ENCODE results near the gene DEFB110.

DEFB110 gene

GRCh38 chr6:50025258-50025657, 3.5 kb upstream of the DEFB110 start:
- Histone ChIP-seq H3K27ac (replicated peaks; ENCODE audit: low read length) (no peak overlapping the region), H3K4ac (ENCODE audit: low read length) (no peak overlapping the region), H3K27me3 (ENCODE audit: control insufficient read depth in 3 of 3, insufficient read depth in 3 of 3, low read depth in 1 of 3, low read length in 3 of 3) (no peaks in the 10 kb centered on the region), H4K8ac (ENCODE audit: low read depth, low read length) (no peak overlapping the region), H2BK15ac (ENCODE audit: low read length) (no peak overlapping the region), H3K9me3 (replicated peaks in 1 of 2; ENCODE audit: control insufficient read depth in 2 of 2, insufficient read depth in 1 of 2, low read depth in 1 of 2, low read length in 2 of 2) (no peaks in the 10 kb centered on the region), H3K23ac (ENCODE audit: low read depth, low read length, poor library complexity) (no peak overlapping the region), H2AK5ac (ENCODE audit: low read depth, low read length) (no peak overlapping the region), H3K9ac (ENCODE audit: low read depth, low read length, poor library complexity) (no peak overlapping the region), H3K14ac (ENCODE audit: low read length) (no peak overlapping the region), H2BK5ac (ENCODE audit: low read length) (no peak overlapping the region), H3K4me1 (ENCODE audit: control insufficient read depth in 2 of 2, insufficient read depth in 1 of 2, low read depth in 1 of 2, low read length in 2 of 2) (no peaks in the 10 kb centered on the region), H3K36me3 (replicated peaks in 1 of 2; ENCODE audit: control insufficient read depth in 2 of 2, insufficient read depth in 2 of 2, low read length in 2 of 2) (no peaks in the 10 kb centered on the region), H2BK120ac (ENCODE audit: low read depth, low read length) (no peak overlapping the region), H2BK12ac (ENCODE audit: low read length) (no peak overlapping the region), H2AFZ (ENCODE audit: low read length) (no peak overlapping the region), H3K4me3 (ENCODE audit: low read length in 2 of 2) (no peak overlapping the region), H4K91ac (ENCODE audit: low read depth, low read length, poor library complexity) (no peak overlapping the region), H3K18ac (ENCODE audit: low read length) (no peak overlapping the region), H3K4me2 (ENCODE audit: insufficient read depth, low read length, poor library complexity, severe bottlenecking) (no peak overlapping the region), H3K79me1 (ENCODE audit: low read depth, low read length) (no peaks in the 10 kb centered on the region)
- no CpG with 5 or more reads among the region's 4 CpGs for WGBS, 2 donors (ENCODE audit: extremely low coverage in 2 of 2, insufficient read length in 2 of 2, insufficient replicate concordance in 1 of 2)
- DNase-seq (ENCODE audit: low spot score): no peak

GRCh38 chr6:50007819-50008218, 14.0 kb downstream of the DEFB110 start:
- no peak overlapping the region for H2BK12ac ChIP-seq (ENCODE audit: low read length)
- no peak overlapping the region for H2BK120ac ChIP-seq (ENCODE audit: low read depth, low read length)
- H3K4me3 ChIP-seq (ENCODE audit: low read length in 2 of 2): no peak overlapping the region
- H2BK15ac ChIP-seq (ENCODE audit: low read length): no peak overlapping the region
- no peak overlapping the region for H3K18ac ChIP-seq (ENCODE audit: low read length)
- no peak overlapping the region for H2BK5ac ChIP-seq (ENCODE audit: low read length)
- H3K36me3 ChIP-seq (replicated peaks in 1 of 2; ENCODE audit: control insufficient read depth in 2 of 2, insufficient read depth in 2 of 2, low read length in 2 of 2): no peaks in the 10 kb centered on the region
- H3K4ac ChIP-seq (ENCODE audit: low read length): no peak overlapping the region
- no peak for DNase-seq (ENCODE audit: low spot score)
- no peaks in the 10 kb centered on the region for H3K4me1 ChIP-seq (ENCODE audit: control insufficient read depth in 2 of 2, insufficient read depth in 1 of 2, low read depth in 1 of 2, low read length in 2 of 2)
- no peak overlapping the region for H4K8ac ChIP-seq (ENCODE audit: low read depth, low read length)
- no peak overlapping the region for H3K23ac ChIP-seq (ENCODE audit: low read depth, low read length, poor library complexity)
- H3K27ac ChIP-seq (replicated peaks; ENCODE audit: low read length): no peak overlapping the region
- H3K9me3 ChIP-seq (replicated peaks in 1 of 2; ENCODE audit: control insufficient read depth in 2 of 2, insufficient read depth in 1 of 2, low read depth in 1 of 2, low read length in 2 of 2): no peaks in the 10 kb centered on the region
- H3K9ac ChIP-seq (ENCODE audit: low read depth, low read length, poor library complexity): no peak overlapping the region
- no peak overlapping the region for H4K91ac ChIP-seq (ENCODE audit: low read depth, low read length, poor library complexity)
- no peak overlapping the region for H3K14ac ChIP-seq (ENCODE audit: low read length)
- no CpG with 5 or more reads among the region's 3 CpGs for WGBS, 2 donors (ENCODE audit: extremely low coverage in 2 of 2, insufficient read length in 2 of 2, insufficient replicate concordance in 1 of 2)
- no peaks in the 10 kb centered on the region for H3K27me3 ChIP-seq (ENCODE audit: control insufficient read depth in 3 of 3, insufficient read depth in 3 of 3, low read depth in 1 of 3, low read length in 3 of 3)
- no peaks in the 10 kb centered on the region for H3K79me1 ChIP-seq (ENCODE audit: low read depth, low read length)
- H2AFZ ChIP-seq (ENCODE audit: low read length): no peak overlapping the region
- no peak overlapping the region for H2AK5ac ChIP-seq (ENCODE audit: low read depth, low read length)
- H3K4me2 ChIP-seq (ENCODE audit: insufficient read depth, low read length, poor library complexity, severe bottlenecking): no peak overlapping the region

GRCh38 chr6:50003139-50003538, 18.7 kb downstream of the DEFB110 start:
- no peak overlapping the region for H3K4ac ChIP-seq (ENCODE audit: low read length)
- no peak overlapping the region for H3K9ac ChIP-seq (ENCODE audit: low read depth, low read length, poor library complexity)
- no peak overlapping the region for H3K4me3 ChIP-seq (ENCODE audit: low read length in 2 of 2)
- no peak overlapping the region for H2BK5ac ChIP-seq (ENCODE audit: low read length)
- no peak overlapping the region for H2BK120ac ChIP-seq (ENCODE audit: low read depth, low read length)
- no peak overlapping the region for H2BK12ac ChIP-seq (ENCODE audit: low read length)
- H3K4me2 ChIP-seq (ENCODE audit: insufficient read depth, low read length, poor library complexity, severe bottlenecking): no peak overlapping the region
- no peak overlapping the region for H3K27ac ChIP-seq (replicated peaks; ENCODE audit: low read length)
- H3K27me3 ChIP-seq (ENCODE audit: control insufficient read depth in 3 of 3, insufficient read depth in 3 of 3, low read depth in 1 of 3, low read length in 3 of 3): no peaks in the 10 kb centered on the region
- H3K23ac ChIP-seq (ENCODE audit: low read depth, low read length, poor library complexity): no peak overlapping the region
- no peaks in the 10 kb centered on the region for H3K36me3 ChIP-seq (replicated peaks in 1 of 2; ENCODE audit: control insufficient read depth in 2 of 2, insufficient read depth in 2 of 2, low read length in 2 of 2)
- DNase-seq (ENCODE audit: low spot score): no peak
- no peak overlapping the region for H2AK5ac ChIP-seq (ENCODE audit: low read depth, low read length)
- no peak overlapping the region for H3K18ac ChIP-seq (ENCODE audit: low read length)
- H3K9me3 ChIP-seq (replicated peaks in 1 of 2; ENCODE audit: control insufficient read depth in 2 of 2, insufficient read depth in 1 of 2, low read depth in 1 of 2, low read length in 2 of 2): no peaks in the 10 kb centered on the region
- WGBS, 2 donors (ENCODE audit: extremely low coverage in 2 of 2, insufficient read length in 2 of 2, insufficient replicate concordance in 1 of 2): no CpG with 5 or more reads among the region's 3 CpGs
- H4K8ac ChIP-seq (ENCODE audit: low read depth, low read length): no peak overlapping the region
- H3K79me1 ChIP-seq (ENCODE audit: low read depth, low read length): no peaks in the 10 kb centered on the region
- no peak overlapping the region for H3K14ac ChIP-seq (ENCODE audit: low read length)
- H4K91ac ChIP-seq (ENCODE audit: low read depth, low read length, poor library complexity): no peak overlapping the region
- no peaks in the 10 kb centered on the region for H3K4me1 ChIP-seq (ENCODE audit: control insufficient read depth in 2 of 2, insufficient read depth in 1 of 2, low read depth in 1 of 2, low read length in 2 of 2)
- H2AFZ ChIP-seq (ENCODE audit: low read length): no peak overlapping the region
- no peak overlapping the region for H2BK15ac ChIP-seq (ENCODE audit: low read length)

- DNase-seq (ENCODE audit: low spot score): no peak
- Histone ChIP-seq H2BK120ac (ENCODE audit: low read depth, low read length) (no peak overlapping the region), H2BK5ac (ENCODE audit: low read length) (no peak overlapping the region), H3K27ac (replicated peaks; ENCODE audit: low read length) (no peak overlapping the region), H3K9me3 (replicated peaks in 1 of 2; ENCODE audit: control insufficient read depth in 2 of 2, insufficient read depth in 1 of 2, low read depth in 1 of 2, low read length in 2 of 2) (no peaks in the 10 kb centered on the region), H3K4me1 (ENCODE audit: control insufficient read depth in 2 of 2, insufficient read depth in 1 of 2, low read depth in 1 of 2, low read length in 2 of 2) (no peaks in the 10 kb centered on the region), H3K36me3 (replicated peaks in 1 of 2; ENCODE audit: control insufficient read depth in 2 of 2, insufficient read depth in 2 of 2, low read length in 2 of 2) (no peaks in the 10 kb centered on the region), H3K4me2 (ENCODE audit: insufficient read depth, low read length, poor library complexity, severe bottlenecking) (no peak overlapping the region), H4K8ac (ENCODE audit: low read depth, low read length) (no peak overlapping the region), H3K27me3 (ENCODE audit: control insufficient read depth in 3 of 3, insufficient read depth in 3 of 3, low read depth in 1 of 3, low read length in 3 of 3) (no peaks in the 10 kb centered on the region), H3K14ac (ENCODE audit: low read length) (no peak overlapping the region), H3K9ac (ENCODE audit: low read depth, low read length, poor library complexity) (no peak overlapping the region), H3K23ac (ENCODE audit: low read depth, low read length, poor library complexity) (no peak overlapping the region), H2AK5ac (ENCODE audit: low read depth, low read length) (no peak overlapping the region), H2AFZ (ENCODE audit: low read length) (no peak overlapping the region), H3K79me1 (ENCODE audit: low read depth, low read length) (no peaks in the 10 kb centered on the region), H2BK15ac (ENCODE audit: low read length) (no peak overlapping the region), H4K91ac (ENCODE audit: low read depth, low read length, poor library complexity) (no peak overlapping the region), H3K18ac (ENCODE audit: low read length) (no peak overlapping the region), H3K4me3 (ENCODE audit: low read length in 2 of 2) (no peak overlapping the region), H2BK12ac (ENCODE audit: low read length) (no peak overlapping the region), H3K4ac (ENCODE audit: low read length) (no peak overlapping the region)
These were observed 26.5 kb downstream of the DEFB110 start for GRCh38 chr6:49995278-49995677.
